HCT116 (cell line): ENCODE data around the gene PPP1R13L. TPM values are rescaled to one million over a fixed set of nuclear protein-coding genes. Genes with fewer than 3 reads are reported as not detected.

Experiments used
- ATAC-seq: fragments of 200-7000 bp; cut with Tn5 transposase; 2 replicates; pipeline ENCODE4 v1.9.1; 2020; ENCODE audit warnings: mild to moderate bottlenecking, moderate library complexity
- BruUV-seq: library from RNA; stranded (reverse); fragments of 400-500 nt; replicated peaks from 2 replicates; lab custom pipeline; 2021; lab: Mats Ljungman, UMichigan
- CTCF ChIA-PET: fragments of 300-600 bp; sonication (Branson Sonifier 250); formaldehyde crosslinking; loops from one replicate; lab custom pipeline; 2021; ENCODE audit warnings: antibody characterized with exemption; lab: Charles Lee
- POLR2A ChIA-PET: fragments of 300-600, 350-600 bp; sonication (Branson Sonifier 250); formaldehyde crosslinking; loops from one replicate; lab custom pipeline; 2021; ENCODE audit warnings: antibody characterized with exemption; lab: Charles Lee
- RAD21 ChIA-PET, 2 experiments: fragments of 300-600 bp; sonication (Branson Sonifier 250); formaldehyde crosslinking; loops; one replicate each; lab custom pipeline; 2023; ENCODE audit warnings: low total read pairs in 2 of 2; ENCODE audit not compliant: uncharacterized antibody in 2 of 2, unreplicated experiment in 2 of 2, low non-redundant PET in 1 of 2; lab: Charles Lee
- DNase-seq: peaks from one replicate; pipeline ENCODE4 v3.0.0-alpha.2; 2010; ENCODE audit warnings: low read depth, low spot score
- H2AFZ ChIP-seq: fragments of 200-600 bp; shearing (Covaris generic), sonication (generic); 2 replicates; pipeline ENCODE4 v1.6.1; 2017; ENCODE audit warnings: low read depth, mixed run types, mixed read lengths, antibody characterized with exemption, low read length; ENCODE audit not compliant: poor library complexity, severe bottlenecking
- H3K27ac ChIP-seq: 2 replicates; pipeline ENCODE4 v1.5.1; 2012; ENCODE audit warnings: low read depth, low read length
- H3K27me3 ChIP-seq: fragments of 200-600 bp; sonication (generic); 2 replicates; pipeline ENCODE4 v1.6.1; 2016; ENCODE audit warnings: mixed run types, low read length, mixed read lengths; ENCODE audit not compliant: insufficient read depth
- H3K36me3 ChIP-seq, 2 experiments: fragments of 200-500 bp in 1 of 2; fragments of 200-600 bp in 1 of 2; sonication (Bioruptor generic) in 1 of 2; sonication (generic) in 1 of 2; 2 replicates each; pipeline versions ENCODE4 v1.5.1 to v1.6.1; 2014 to 2016; ENCODE audit warnings: low read length in 2 of 2, inconsistent platforms in 1 of 2, mixed read lengths in 1 of 2, mixed run types in 1 of 2; ENCODE audit not compliant: insufficient read depth in 2 of 2, control insufficient read depth in 1 of 2
- H3K4me1 ChIP-seq, 2 experiments: fragments of 200-600 bp in 1 of 2; sonication (generic) in 1 of 2; 2 replicates each; pipeline versions ENCODE4 v1.5.1 to v1.6.1; 2012 to 2017; ENCODE audit warnings: low read length in 2 of 2, inconsistent platforms in 1 of 2, mild to moderate bottlenecking in 1 of 2, mixed read lengths in 1 of 2, mixed run types in 1 of 2, moderate library complexity in 1 of 2; ENCODE audit not compliant: insufficient read depth in 2 of 2, control insufficient read depth in 1 of 2
- H3K4me2 ChIP-seq: fragments of 200-600 bp; sonication (generic); 2 replicates; pipeline ENCODE4 v1.6.1; 2017; ENCODE audit warnings: mixed run types, low read length, mixed read lengths
- H3K4me3 ChIP-seq, 2 experiments: fragments of 200-600 bp in 1 of 2; sonication (generic) in 1 of 2; replicated peaks in 1 of 2; 2 replicates each; pipeline ENCODE4 v1.5.1; 2011 to 2016; ENCODE audit warnings: low read length in 2 of 2, control low read depth in 1 of 2, low read depth in 1 of 2, mild to moderate bottlenecking in 1 of 2, mixed read lengths in 1 of 2, mixed run types in 1 of 2
- H3K79me2 ChIP-seq: fragments of 200-600 bp; sonication (generic); 2 replicates; pipeline ENCODE4 v1.6.1; 2017; ENCODE audit warnings: mild to moderate bottlenecking, mixed run types, low read length, moderate library complexity, mixed read lengths; ENCODE audit not compliant: insufficient read depth
- H3K9ac ChIP-seq: fragments of 200-600 bp; sonication (generic); 2 replicates; pipeline ENCODE4 v1.6.1; 2016; ENCODE audit warnings: low read length, mixed read lengths
- H3K9me2 ChIP-seq: fragments of 200-600 bp; sonication (generic), shearing (Covaris generic); 2 replicates; pipeline ENCODE4 v1.6.1; 2017; ENCODE audit warnings: mixed run types, mild to moderate bottlenecking, moderate library complexity; ENCODE audit not compliant: insufficient read depth
- H3K9me3 ChIP-seq, 2 experiments: fragments of 200-500 bp in 1 of 2; fragments of 200-600 bp in 1 of 2; sonication (Bioruptor generic) in 1 of 2; sonication (generic) in 1 of 2; 2 replicates each; pipeline ENCODE4 v1.6.1; 2014 to 2017; ENCODE audit warnings: low read length in 2 of 2, mixed read lengths in 2 of 2, inconsistent platforms in 1 of 2, low read depth in 1 of 2, mild to moderate bottlenecking in 1 of 2, mixed run types in 1 of 2, moderate library complexity in 1 of 2; ENCODE audit not compliant: control insufficient read depth in 1 of 2, insufficient read depth in 1 of 2
- H4K20me1 ChIP-seq: fragments of 200-600 bp; sonication (generic), shearing (Covaris generic); 2 replicates; pipeline ENCODE4 v1.6.1; 2017; ENCODE audit warnings: mixed run types, mild to moderate bottlenecking, moderate library complexity; ENCODE audit not compliant: insufficient read depth
- CEBPB ChIP-seq: IDR thresholded peaks from 2 replicates; pipeline ENCODE4 v1.6.1; 2012; ENCODE audit warnings: low read depth
- EGR1 ChIP-seq: IDR thresholded peaks from 2 replicates; pipeline ENCODE4 v1.6.1; 2012; ENCODE audit warnings: low read depth
- ELF1 ChIP-seq: IDR thresholded peaks from 2 replicates; pipeline ENCODE4 v1.6.1; 2012; ENCODE audit warnings: low read depth, borderline replicate concordance
- EZH2 ChIP-seq: fragments of 200-600 bp; sonication (generic); IDR thresholded peaks from 2 replicates; pipeline ENCODE4 v1.6.1; 2017; ENCODE audit warnings: antibody characterized with exemption, mixed run types
- EZH2phosphoT487 ChIP-seq: fragments of 200-600 bp; IDR thresholded peaks from 2 replicates; pipeline ENCODE4 v1.6.1; 2018; ENCODE audit warnings: antibody characterized with exemption, borderline replicate concordance
- JUND ChIP-seq: IDR thresholded peaks from 2 replicates; pipeline ENCODE4 v1.6.1; 2012
- MAX ChIP-seq: IDR thresholded peaks from 2 replicates; pipeline ENCODE4 v1.6.1; 2012
- POLR2A ChIP-seq: IDR thresholded peaks from 2 replicates; pipeline ENCODE4 v1.7.0; 2011; ENCODE audit warnings: borderline replicate concordance; ENCODE audit not compliant: insufficient read depth, insufficient read length; ENCODE audit errors: extremely low read depth
- POLR2AphosphoS5 ChIP-seq: IDR thresholded peaks from 2 replicates; pipeline ENCODE4 v1.6.1; 2011; ENCODE audit warnings: mild to moderate bottlenecking, low read depth, low read length, moderate library complexity
- RAD21 ChIP-seq: IDR thresholded peaks from 2 replicates; pipeline ENCODE4 v1.6.1; 2012; ENCODE audit warnings: low read depth, mild to moderate bottlenecking
- SIN3A ChIP-seq: IDR thresholded peaks from 2 replicates; pipeline ENCODE4 v1.6.1; 2012; ENCODE audit warnings: low read depth
- SP1 ChIP-seq: IDR thresholded peaks from 2 replicates; pipeline ENCODE4 v1.6.1; 2012; ENCODE audit warnings: low read depth
- SRF ChIP-seq: IDR thresholded peaks from 2 replicates; pipeline ENCODE4 v1.6.1; 2012; ENCODE audit warnings: low read depth
- TCF7L2 ChIP-seq: IDR thresholded peaks from 2 replicates; pipeline ENCODE4 v1.7.0; 2011; ENCODE audit warnings: borderline replicate concordance, inconsistent platforms; ENCODE audit not compliant: insufficient read depth, insufficient read length; ENCODE audit errors: extremely low read depth
- YY1 ChIP-seq: IDR thresholded peaks from 2 replicates; pipeline ENCODE4 v1.6.1; 2011; ENCODE audit warnings: low read length, low read depth, moderate library complexity, mild to moderate bottlenecking; ENCODE audit not compliant: insufficient replicate concordance; ENCODE audit errors: extremely low read depth
- ZNF274 ChIP-seq: fragments of 200-500 bp; sonication (Bioruptor generic); IDR thresholded peaks from 2 replicates; pipeline ENCODE4 v1.6.1; 2014; ENCODE audit warnings: mild to moderate bottlenecking, low read depth, low read length, inconsistent platforms
- intact Hi-C: fragments of 100-400 bp; cut with micrococcal nuclease; formaldehyde crosslinking; loops from 2 replicates; pipeline ENCODE4 v1.10.0; 2022
- total RNA-seq: library from RNA; stranded (reverse); gene quantifications from one replicate; pipeline ENCODE4 v1.2.1, GENCODE V29; 2021; ENCODE audit not compliant: unreplicated experiment
- TF ChIP-seq, protein P1 (sequence below): IDR thresholded peaks from 2 replicates; pipeline ENCODE4 v1.6.1; 2012; ENCODE audit warnings: low read depth
- TF ChIP-seq, protein P2 (sequence below): IDR thresholded peaks from 2 replicates; pipeline ENCODE4 v1.6.1; 2011; ENCODE audit warnings: mild to moderate bottlenecking, low read length, moderate library complexity; ENCODE audit not compliant: insufficient replicate concordance; ENCODE audit errors: extremely low read depth
- TF ChIP-seq, protein P3 (sequence below): IDR thresholded peaks from 2 replicates; pipeline ENCODE4 v1.6.1; 2012

The PPP1R13L gene
- total RNA-seq, 1 experiment from 2014 or later, result 89.1 TPM

DNA sequence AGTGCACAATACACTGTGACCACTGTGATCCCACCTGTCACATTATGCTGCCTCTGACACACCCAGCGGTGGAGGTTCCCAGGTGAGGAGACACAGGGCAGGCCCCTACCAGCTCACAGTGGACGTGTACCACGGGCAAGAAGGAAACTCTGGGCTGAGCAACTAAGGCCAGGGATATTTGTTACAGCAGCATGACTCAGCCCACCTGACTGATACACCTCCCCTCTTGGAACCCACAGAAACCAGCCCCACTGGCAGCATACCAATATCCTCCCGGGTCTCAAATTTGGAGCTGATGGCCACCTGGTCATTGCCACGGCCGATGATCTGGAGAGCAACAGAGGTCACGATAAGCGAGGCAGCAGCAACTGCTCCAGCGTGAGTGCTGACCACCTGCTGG is 49.5 kb downstream of the PPP1R13L start:
- Histone ChIP-seq H3K4me1 (no peaks in the 10 kb centered on the region), H3K9me2 (no peaks in the 10 kb centered on the region), H4K20me1 (no peaks in the 10 kb centered on the region), H3K9ac (no peak overlapping the region), H3K9me3 (no peaks in the 10 kb centered on the region), H3K79me2 (no peaks in the 10 kb centered on the region), H3K4me2 (no peak overlapping the region), H3K4me3 (no peak overlapping the region), H2AFZ (no peak overlapping the region), H3K27me3 (no peaks in the 10 kb centered on the region), H3K27ac (no peak overlapping the region), H3K36me3 (peaks cover 28 to 39% of the 10 kb centered on the region in 2 experiments; a peak in 3 of 4 replicates)
- intact Hi-C loops, result no loop called here
- ATAC-seq, result no peak
- TF ChIP-seq YY1, result no peak
- TF ChIP-seq RAD21, result no peak
- no peak for TF ChIP-seq ZNF274
- no peak for TF ChIP-seq SRF
- TF ChIP-seq POLR2A, result no peak
- TF ChIP-seq TCF7L2, result no peak
- no peak for TF ChIP-seq CEBPB
- no peak for TF ChIP-seq SP1
- TF ChIP-seq EGR1, result no peak
- no peak for TF ChIP-seq SIN3A
- TF ChIP-seq, protein P1, sequence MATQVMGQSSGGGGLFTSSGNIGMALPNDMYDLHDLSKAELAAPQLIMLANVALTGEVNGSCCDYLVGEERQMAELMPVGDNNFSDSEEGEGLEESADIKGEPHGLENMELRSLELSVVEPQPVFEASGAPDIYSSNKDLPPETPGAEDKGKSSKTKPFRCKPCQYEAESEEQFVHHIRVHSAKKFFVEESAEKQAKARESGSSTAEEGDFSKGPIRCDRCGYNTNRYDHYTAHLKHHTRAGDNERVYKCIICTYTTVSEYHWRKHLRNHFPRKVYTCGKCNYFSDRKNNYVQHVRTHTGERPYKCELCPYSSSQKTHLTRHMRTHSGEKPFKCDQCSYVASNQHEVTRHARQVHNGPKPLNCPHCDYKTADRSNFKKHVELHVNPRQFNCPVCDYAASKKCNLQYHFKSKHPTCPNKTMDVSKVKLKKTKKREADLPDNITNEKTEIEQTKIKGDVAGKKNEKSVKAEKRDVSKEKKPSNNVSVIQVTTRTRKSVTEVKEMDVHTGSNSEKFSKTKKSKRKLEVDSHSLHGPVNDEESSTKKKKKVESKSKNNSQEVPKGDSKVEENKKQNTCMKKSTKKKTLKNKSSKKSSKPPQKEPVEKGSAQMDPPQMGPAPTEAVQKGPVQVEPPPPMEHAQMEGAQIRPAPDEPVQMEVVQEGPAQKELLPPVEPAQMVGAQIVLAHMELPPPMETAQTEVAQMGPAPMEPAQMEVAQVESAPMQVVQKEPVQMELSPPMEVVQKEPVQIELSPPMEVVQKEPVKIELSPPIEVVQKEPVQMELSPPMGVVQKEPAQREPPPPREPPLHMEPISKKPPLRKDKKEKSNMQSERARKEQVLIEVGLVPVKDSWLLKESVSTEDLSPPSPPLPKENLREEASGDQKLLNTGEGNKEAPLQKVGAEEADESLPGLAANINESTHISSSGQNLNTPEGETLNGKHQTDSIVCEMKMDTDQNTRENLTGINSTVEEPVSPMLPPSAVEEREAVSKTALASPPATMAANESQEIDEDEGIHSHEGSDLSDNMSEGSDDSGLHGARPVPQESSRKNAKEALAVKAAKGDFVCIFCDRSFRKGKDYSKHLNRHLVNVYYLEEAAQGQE, result no peak
- TF ChIP-seq EZH2, result no peak
- TF ChIP-seq MAX, result no peak
- no peak for TF ChIP-seq JUND
- TF ChIP-seq, protein P2, sequence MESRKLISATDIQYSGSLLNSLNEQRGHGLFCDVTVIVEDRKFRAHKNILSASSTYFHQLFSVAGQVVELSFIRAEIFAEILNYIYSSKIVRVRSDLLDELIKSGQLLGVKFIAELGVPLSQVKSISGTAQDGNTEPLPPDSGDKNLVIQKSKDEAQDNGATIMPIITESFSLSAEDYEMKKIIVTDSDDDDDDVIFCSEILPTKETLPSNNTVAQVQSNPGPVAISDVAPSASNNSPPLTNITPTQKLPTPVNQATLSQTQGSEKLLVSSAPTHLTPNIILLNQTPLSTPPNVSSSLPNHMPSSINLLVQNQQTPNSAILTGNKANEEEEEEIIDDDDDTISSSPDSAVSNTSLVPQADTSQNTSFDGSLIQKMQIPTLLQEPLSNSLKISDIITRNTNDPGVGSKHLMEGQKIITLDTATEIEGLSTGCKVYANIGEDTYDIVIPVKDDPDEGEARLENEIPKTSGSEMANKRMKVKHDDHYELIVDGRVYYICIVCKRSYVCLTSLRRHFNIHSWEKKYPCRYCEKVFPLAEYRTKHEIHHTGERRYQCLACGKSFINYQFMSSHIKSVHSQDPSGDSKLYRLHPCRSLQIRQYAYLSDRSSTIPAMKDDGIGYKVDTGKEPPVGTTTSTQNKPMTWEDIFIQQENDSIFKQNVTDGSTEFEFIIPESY, result no peak
- TF ChIP-seq, protein P3, sequence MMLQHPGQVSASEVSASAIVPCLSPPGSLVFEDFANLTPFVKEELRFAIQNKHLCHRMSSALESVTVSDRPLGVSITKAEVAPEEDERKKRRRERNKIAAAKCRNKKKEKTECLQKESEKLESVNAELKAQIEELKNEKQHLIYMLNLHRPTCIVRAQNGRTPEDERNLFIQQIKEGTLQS, result no peak
- no peak for TF ChIP-seq ELF1
- no peak for TF ChIP-seq EZH2phosphoT487
- no peak for TF ChIP-seq POLR2AphosphoS5
- DNase-seq, result no peak
- ChIA-PET RAD21 (no interaction called here), POLR2A (no interaction called here), CTCF (no interaction called here)
- no TSS peak for BruUV-seq
